NCI-H1436 treated with DMSO at 0.1 percent for 48 hours (cell line): ENCODE data around the gene MAOB.

Experiments used
- DNase-seq: peaks from one replicate; lab custom pipeline; 2025; lab: John Stamatoyannopoulos, UW

Gene MAOB

DNA sequence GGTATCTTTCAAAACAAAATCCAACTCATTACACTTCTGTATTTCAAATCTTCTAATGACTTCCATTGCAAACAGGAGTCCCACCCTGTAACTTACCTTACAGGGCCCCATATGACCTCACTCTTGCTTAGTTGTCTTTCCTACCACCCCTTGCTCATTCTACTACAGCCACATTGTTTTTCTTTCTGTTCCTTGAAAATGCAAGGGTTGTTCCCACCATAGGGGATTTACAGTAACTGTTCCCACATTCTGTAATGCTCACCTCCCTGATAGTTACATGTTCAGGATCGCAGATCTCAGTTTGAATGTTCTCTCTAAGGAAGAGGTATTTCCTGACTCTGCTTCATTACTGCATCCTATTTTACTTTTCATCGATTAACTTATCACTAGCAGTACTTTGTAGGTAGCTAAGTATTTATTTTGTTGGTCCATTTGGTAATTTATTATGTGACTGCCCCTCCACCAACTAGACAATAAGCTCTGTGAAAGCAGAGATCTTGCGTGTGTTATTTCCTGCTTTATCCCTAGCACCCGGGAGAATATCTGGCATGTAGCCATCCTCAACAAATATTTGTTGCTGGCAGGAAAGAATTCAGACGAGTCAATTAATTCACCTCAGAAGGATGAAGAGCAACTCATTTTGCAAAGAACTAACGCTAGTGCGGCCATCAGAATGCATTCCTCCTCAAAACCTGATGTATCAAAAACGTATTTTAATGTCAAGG, 21.4 kb downstream of the MAOB start:
- DNase-seq, result no peak

DNA sequence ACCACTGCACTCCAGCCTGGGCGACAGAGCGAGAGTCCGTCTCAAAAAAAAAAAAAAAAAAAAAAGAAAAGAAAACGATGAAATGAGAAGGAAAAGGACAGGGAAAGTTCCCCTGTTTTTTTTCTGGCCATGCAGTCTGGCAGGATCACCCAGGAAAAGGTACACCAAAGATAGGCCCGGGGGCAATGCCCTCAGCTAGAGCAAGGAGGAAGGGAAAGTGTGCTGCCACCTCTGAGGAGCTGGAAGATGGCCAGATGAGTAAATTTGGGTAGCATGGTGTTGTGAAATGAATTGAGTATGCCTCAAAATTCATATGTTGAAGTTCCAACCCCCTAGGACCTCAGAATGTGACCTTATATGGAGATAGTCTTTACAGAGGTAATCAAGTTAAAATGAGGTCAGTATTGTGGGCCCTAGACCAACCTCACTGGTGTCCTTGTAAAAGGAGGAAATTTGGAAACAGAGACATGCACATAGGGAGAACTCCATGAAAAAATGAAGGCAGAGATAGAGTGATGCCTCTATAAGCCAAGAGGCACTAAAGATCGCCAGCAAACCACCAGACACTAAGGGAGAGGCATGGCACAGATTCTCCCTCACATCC, 28.9 kb downstream of the MAOB start:
- DNase-seq, result no peak

DNA sequence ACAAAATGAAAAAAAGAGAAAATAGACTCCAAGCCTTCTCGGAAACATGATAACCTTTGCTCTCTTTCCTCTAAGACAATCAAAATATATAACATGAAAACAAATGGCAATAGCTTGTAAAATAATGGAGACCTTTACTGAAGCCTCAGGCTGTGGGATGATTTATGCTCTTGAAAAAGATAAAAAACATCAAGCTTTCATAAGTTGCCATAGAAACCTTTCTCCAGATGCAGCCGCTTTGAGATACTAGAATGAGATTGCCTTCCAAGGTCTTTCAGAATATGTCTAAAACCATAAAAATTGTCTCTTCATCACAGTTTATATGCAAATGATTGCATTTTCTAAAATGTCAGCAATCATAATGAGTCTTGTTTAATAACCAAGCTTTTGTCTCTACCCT, 31.6 kb downstream of the MAOB start:
- DNase-seq, result no peak

DNA sequence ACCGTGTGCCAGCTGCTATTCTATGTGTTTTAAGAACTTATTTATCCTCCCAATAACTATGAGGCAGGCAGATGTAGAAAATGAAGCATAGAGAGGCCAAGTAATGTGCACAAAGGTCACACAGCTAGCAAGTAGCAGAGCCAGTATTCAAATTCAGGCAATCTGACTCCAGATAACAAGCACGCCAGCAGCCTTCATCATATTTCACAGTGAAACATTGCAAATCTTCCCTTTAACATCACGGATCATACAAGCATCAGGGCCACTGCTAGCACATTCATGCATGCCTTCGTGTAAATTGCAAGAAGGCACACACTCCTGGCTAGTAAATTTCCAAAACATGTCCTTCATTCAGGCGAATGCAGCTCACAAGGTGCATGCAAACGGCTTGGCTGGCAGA, 33.1 kb downstream of the MAOB start:
- DNase-seq, result no peak

DNA sequence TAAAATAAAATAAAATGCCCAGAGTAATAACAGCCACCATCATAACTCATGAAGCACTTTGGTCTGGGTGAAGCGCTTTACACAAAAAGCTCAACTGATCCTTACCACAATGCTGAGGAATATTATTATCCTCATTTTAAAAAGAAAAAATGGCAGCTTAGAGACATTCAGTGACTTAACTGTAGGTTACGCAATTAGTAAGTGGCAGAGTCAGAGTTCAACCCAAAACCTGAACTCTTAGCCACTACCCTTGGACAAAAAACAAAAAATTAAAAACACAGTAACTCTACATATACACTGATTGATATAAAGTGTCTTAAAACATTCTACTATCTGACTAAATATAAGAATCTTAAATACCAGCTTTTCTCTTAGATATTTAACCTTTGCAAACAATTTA, 34.9 kb downstream of the MAOB start:
- no peak for DNase-seq

DNA sequence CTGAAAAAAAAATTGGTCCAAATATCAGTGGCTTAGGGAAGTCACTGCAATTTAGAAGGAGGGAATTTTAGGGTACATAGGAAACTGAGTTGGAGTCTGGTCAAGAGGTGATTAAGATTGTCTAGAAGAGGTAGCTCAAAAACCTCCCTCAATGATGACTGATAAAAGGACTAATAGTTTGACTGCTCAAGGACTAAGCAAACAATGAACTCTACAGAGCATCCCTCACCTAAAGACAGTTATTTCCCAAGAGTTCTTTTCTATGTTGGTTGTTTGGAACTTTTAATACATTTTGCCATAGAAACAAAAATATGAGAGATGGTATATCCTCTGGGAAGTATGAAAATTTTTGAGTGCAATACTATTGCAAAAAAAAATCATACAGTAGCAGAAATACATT, 35.7 kb downstream of the MAOB start:
- DNase-seq, result no peak

DNA sequence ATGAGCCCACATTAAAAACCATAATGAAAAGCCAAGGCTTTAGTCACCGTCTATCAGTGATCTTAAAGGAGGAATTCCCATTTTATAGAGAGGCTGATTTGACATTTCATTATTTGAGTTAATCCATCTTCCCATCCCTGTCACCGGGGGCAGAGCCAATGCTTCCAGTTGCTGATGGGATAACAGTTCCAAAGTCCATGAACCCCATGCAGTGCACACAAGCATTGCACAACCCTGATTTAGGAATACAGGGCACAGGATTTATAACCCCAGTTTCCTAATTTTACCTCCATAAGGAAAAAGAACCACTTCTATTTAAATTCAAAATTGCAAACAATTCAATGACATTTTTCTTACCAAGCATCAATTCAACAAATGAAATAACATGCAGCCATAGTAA, 36.5 kb downstream of the MAOB start:
- DNase-seq, result no peak

DNA sequence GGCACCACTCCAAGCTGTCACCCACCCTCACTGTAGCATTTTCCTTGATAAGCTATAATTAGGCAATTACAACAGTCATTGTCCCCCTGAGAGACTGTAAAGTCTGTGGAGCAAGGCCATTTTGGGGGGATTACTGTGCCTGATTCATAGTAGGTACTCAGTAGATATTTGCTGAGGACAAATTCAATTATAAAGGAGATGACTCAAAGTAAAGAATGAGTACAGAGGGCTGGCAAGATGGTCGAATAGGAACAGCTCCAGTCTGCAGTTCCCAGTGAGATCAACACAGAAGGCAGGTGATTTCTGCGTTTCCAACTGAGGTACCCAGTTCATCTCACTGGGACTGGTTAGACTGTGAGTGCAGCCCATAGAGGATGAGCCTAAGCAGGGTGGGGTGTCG, 42.0 kb downstream of the MAOB start:
- DNase-seq, result no peak

DNA sequence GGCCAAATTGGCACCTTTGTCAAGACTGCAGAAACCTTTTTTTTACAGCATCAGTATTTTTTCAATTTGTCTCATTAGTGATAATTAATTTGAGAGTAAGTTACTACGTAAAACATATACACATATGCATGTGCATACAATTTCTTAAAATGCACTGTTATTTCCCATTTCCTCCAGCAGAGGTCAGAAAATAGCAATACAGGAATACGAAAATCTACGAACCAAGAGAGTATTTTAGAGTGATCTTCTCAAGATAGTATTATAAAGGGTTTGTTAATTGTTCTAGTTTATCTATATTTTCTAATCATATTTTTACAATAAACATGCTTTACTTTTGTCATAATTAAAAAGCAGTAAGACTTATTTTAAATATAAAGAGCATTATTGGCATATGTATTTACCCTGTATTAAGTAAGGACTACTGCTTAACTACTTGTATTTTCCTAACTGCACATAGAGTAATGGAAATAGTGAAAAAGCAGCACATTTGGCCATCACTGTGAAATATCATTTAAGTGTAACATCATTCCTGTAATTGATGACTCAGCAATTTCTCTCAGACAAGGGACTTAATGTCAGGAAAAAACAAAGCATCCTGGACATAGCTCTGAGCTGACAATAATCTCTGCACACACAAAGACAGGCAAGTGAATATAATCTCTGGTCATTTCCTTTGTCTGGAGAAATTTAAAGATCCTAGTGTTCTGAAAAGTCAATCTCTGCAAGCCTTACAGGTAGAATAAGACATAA, 45.6 kb downstream of the MAOB start:
- no peak for DNase-seq

DNA sequence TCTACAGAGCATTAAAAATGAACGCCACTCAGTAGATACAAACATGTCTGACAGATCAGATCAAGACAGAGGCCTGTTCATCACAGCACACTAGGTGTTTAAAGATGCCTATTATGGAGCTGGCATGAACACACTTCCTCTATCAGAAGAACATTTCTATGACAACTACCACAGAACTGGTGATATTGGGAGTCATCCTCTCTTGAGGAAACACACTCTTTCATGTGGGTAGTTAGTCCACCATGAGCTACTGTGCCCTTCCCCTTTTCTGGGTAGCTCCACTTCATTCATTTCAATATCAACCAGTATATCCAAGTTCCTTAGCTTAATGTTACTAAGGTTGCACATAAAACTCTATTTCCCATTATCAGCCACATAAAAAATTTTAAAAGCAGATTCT, 46.7 kb downstream of the MAOB start:
- DNase-seq, result no peak

DNA sequence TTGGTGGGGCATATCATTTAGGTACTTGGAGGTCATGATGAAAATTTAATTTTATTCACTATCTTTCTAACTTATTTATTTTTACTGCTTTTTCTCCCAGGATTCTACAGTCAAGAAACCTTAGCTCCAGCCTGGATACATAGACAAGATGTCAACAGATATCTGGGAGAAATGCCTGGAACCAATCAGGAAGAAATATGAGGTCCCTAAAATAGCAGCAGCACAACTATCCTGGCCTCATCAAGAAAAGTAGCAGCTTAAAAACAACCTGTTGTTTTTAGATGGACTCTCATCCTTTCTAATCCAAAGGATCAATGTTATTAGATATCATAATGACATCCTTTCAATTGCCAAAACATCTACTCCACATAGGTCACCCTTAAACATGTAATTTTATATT, 54.5 kb downstream of the MAOB start:
- no peak for DNase-seq

DNA sequence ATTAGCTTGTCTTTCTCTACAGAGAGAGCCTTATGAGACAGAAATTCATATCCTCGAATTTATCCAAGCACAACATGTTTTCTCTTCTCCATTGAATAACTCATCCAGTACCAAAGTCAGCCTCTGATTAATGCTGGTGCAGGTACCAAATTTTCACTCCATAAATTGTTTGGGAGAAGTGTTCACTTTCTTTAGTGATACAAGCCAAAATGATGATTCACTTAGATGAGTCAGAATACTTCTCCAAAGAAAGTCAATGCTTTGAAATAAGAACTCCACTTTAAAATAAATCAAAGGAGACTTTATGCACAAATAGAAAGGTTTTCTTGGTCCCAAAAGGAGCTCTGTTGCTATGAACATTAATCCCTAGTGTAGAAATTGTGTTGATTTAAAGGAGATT, 60.2 kb downstream of the MAOB start:
- no peak for DNase-seq

DNA sequence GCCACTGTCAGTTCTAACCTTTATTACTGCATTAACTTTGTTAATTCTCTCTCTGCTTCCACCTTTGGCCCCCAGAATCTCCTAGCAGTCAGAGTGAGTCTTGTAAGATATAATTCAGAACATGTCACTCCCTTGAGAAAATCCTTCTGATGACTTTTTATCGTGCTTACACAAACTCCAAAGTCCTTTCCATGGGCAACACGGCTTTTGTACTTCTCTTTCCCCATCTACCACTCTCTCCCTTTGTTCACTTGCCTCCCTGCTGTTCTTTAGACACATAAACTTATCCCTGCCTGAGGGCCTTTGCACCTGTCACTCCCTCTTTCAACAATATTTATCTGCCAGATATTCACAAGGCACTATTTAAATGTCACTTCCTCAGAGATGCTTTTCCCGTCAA, 64.8 kb downstream of the MAOB start:
- no peak for DNase-seq

DNA sequence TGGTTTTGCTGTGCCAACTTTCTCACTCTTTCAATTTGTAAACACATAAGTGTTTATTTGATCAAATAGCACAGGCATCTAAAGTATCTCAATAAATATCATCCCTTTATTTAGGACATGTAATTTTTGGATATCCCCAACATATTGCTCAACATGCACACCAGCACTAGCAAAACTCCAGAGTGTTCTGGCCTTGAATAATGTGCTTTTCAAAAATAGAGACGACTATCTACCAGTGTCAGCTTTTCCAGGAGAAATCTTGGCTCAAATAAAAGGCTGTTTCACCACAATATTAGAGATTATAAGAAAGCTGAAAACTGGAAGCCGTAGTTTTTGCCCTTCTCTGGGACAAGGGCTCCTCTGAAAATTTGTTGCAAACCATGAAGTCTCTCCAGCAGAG, 67.0 kb downstream of the MAOB start:
- DNase-seq, result no peak

DNA sequence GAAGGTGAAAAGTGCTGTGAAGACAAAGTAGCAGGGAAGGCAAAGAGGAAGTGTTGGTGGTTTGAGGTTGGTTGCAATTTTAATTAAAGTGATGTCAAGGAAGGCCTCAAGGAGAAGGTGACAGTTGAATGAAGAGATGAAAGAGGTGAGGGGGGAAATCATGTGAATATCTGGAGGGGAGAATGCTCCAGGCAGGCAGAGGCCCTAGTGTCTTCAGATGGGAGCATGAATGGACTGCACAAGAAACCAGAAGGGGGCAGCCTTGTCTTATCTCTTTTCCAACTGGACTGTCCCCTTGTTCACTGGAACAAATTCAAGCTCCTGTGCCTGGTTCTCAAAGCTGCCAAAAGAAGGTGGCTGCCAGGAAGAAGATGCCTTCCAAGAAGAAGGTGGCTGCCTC, 68.4 kb downstream of the MAOB start:
- no peak for DNase-seq

DNA sequence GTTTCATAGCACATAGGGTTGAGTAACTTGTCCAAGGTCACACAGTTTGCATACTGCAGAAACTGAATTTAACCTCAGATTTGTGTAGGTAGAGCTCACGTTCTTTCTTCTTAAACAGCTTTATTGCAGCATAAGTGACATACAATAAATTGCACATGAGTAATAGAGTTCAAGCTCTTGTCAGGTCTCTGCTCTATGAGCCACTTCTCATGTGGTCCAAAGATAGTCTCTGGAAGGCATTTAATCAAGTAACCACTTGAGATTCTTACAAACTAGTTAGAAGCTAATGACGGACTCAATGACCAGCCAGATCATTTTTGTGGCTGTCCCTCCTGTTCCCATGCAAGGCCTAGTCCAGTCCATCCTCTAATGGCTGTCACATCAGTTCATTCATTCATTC, 68.9 kb downstream of the MAOB start:
- DNase-seq, result no peak

DNA sequence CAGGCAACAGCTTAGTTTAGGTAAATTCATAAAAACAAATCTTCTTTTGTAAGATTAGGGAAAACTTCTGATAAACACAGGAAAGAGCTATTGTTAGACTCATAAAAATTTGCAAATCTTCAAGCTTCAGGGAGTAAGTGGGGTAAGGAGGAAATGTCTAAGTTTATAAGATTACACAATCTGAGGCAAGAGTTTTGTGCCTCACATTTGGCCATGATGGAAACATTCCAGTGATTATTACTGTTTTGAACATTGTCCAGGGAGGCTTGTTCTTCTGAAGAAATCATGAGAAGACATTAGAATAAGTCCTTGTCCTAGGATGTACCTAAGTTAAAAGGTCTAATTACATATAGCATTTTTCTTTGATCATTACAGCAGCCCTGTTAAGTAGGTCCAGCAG, 72.8 kb downstream of the MAOB start:
- DNase-seq, result no peak

DNA sequence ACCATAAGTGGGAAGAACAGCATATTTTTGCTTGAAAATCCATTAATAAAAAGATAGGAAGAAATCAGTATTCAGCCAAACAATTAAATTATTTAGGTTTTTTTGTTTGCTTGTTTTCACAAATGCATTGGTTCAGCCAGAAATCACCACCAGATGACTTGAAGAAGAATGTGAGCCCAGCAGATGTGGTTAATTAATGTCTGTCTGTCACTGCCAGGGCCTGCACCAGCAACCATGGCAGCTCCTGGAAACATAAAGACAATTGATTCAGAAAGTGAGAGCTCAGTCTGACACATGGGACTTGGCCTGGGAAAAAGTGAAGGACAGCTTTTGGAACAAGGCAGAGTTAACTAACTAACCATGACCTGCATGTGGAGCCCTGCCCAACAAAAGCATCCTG, 74.0 kb downstream of the MAOB start:
- DNase-seq, result no peak

DNA sequence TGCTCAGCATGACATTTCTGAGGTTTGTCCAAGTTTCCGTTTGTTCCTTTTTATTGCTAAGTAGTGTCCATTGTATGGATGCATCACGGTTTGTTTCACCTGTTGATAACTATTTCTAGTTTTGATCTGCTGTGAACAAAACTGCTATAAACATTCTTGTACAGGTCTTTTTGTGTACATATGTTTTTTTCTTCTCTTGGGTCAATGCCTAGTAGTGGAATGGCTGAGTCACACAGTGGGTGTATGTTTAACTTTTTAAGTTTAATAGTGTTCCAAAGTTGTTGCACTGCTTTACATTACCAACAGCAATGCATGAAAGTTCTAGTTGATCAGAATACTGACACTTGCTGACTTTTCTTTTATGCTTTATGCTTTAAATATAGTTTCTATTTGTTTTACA, 76.7 kb downstream of the MAOB start:
- no peak for DNase-seq

DNA sequence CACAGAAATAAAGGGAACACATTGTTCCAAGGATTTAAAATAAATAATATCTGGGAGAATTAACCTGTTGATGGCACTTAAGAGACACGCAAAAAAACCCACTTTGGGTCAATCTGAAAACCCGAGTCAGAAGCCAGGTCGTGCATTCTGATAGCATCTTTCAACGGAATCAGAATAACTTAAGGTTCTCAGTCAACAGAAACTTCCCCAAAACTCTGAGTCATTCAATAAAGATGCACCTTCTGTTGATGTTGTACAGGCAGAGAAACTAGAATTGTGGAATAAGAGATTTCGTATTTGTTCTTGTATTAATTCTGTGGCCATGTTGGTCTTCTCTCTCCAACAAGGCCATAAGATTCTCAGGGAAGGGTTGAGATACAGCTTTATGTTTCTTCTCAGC, 78.2 kb downstream of the MAOB start:
- no peak for DNase-seq

DNA sequence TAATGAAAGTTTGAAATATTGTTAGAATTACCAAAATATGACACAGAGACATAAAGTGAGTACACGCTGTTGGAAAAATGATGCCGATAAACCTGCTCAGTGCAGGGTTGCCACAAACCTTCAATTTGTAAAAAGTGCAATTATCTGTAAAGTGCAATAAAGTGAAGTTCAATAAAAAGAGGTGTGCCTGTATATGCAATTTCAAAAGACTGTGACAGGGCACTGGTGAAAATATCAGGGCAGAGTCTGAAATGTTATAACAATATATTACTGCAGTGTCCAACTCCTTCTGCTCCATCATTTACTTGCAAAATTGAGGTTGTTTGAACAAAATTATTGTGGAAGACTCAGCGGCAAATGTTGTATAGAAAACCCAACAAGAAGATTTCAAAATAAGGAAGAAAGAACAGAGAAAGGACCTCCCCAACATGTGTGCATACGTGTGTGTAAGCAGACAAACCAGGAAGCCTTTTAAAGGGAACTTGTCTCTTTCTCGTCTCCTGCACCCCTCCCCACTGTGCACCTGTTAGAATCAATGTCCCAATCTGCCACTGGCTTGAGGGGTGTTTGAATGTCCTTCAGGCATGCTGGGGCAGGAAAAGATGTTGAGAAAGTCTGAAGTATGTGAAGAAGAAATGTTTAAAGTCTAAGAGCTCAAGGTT, 96.2 kb downstream of the MAOB start:
- DNase-seq, result no peak

DNA sequence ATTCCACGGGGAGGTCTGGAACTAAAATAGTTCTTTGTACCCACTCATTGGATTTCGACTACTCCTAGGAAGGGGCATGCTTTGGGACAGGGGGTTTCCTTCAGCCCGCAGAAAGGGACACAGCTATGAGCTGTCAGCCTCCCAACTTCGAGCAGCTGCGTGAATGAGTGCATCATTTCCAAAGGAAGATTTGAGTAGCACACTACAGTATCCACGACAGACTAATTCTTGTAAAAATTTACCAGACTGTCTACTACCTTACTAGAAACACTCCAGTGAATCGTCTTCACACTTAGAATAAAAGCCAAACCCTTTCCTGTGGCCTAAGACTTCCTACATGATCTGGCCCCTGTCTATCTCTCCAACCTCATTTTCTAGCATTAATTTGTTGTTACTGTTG, 124.2 kb downstream of the MAOB start:
- DNase-seq, result no peak

DNA sequence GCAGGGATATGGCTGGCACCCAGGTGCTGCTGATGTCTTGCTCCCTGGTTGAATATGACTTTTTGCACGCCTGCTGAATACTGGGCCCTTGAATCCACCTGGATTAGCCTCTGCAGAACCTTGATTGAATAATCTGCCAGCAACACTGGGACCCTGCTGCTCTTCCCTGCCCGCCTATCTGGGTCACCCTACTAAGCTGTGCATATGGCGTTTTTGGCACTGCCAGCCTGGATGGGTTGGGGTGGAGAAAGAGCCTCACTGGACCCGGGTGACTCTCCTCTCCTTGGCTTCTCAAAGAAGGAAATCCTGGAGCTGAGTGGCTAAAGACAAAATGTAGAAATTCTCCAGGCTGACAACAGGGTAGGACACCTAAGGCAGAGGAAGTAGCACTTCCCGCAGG, 126.2 kb downstream of the MAOB start:
- DNase-seq, result no peak
